CD14-positive monocyte (primary cell): ENCODE results near the gene CHML. TPM values are rescaled to one million over a fixed set of nuclear protein-coding genes. Genes with fewer than 3 reads are reported as not detected.

Experiments used
- DNase-seq, 3 donors: peaks; one replicate each; pipeline ENCODE4 v3.0.0-alpha.2; 2011 to 2022
- H2AFZ ChIP-seq: 2 replicates; pipeline ENCODE4 v1.6.0; 2012; ENCODE audit warnings: mild to moderate bottlenecking, low read depth, low read length, inconsistent platforms; ENCODE audit not compliant: insufficient read depth, poor library complexity, severe bottlenecking
- H3K27ac ChIP-seq, 2 donors: 1 replicate in 1 of 2; 2 replicates in 1 of 2; pipeline ENCODE4 v1.5.1; 2012 to 2013; ENCODE audit warnings: low read length in 2 of 2, control low read depth in 1 of 2, inconsistent platforms in 1 of 2, low read depth in 1 of 2, mild to moderate bottlenecking in 1 of 2
- H3K27me3 ChIP-seq, 2 donors: one replicate each; pipeline versions ENCODE4 v1.6.0 to v1.6.1; 2011 to 2013; ENCODE audit warnings: low read length in 2 of 2; ENCODE audit not compliant: control insufficient read depth in 2 of 2, insufficient read depth in 2 of 2
- H3K36me3 ChIP-seq, 2 donors: replicated peaks in 1 of 2; 1 replicate in 1 of 2; 2 replicates in 1 of 2; pipeline versions ENCODE4 v1.5.1 to v1.6.1; 2012 to 2013; ENCODE audit warnings: low read length in 2 of 2, control low read depth in 1 of 2, inconsistent platforms in 1 of 2, mild to moderate bottlenecking in 1 of 2; ENCODE audit not compliant: insufficient read depth in 2 of 2, control insufficient read depth in 1 of 2
- H3K4me1 ChIP-seq, 2 donors: 1 replicate in 1 of 2; 2 replicates in 1 of 2; pipeline versions ENCODE4 v1.5.1 to v1.6.1; 2012 to 2013; ENCODE audit warnings: low read length in 2 of 2, control low read depth in 1 of 2, inconsistent platforms in 1 of 2, mild to moderate bottlenecking in 1 of 2, moderate library complexity in 1 of 2; ENCODE audit not compliant: insufficient read depth in 2 of 2, control insufficient read depth in 1 of 2
- H3K4me2 ChIP-seq: replicated peaks from 2 replicates; pipeline ENCODE3; 2012; ENCODE audit warnings: low read length, moderate library complexity, mild to moderate bottlenecking; ENCODE audit not compliant: poor library complexity, severe bottlenecking; ENCODE audit errors: extremely low read depth
- H3K4me3 ChIP-seq, 3 experiments: fragments of 200-600 bp in 1 of 3; sonication (generic) in 1 of 3; replicated peaks in 1 of 3; 1 replicate in 2 of 3; 2 replicates in 1 of 3; pipeline ENCODE4 v1.5.1; 2011 to 2013; ENCODE audit warnings: low read length in 3 of 3, mild to moderate bottlenecking in 3 of 3, control low read depth in 2 of 3, low read depth in 2 of 3, inconsistent platforms in 1 of 3, moderate library complexity in 1 of 3
- H3K79me2 ChIP-seq: 2 replicates; pipeline ENCODE4 v1.6.0; 2012; ENCODE audit warnings: mild to moderate bottlenecking, control low read depth, inconsistent platforms, low read length, moderate library complexity; ENCODE audit not compliant: insufficient read depth
- H3K9ac ChIP-seq: 2 replicates; pipeline ENCODE4 v1.6.0; 2017; ENCODE audit warnings: low read length, mild to moderate bottlenecking; ENCODE audit not compliant: insufficient read depth, poor library complexity, severe bottlenecking
- H3K9me3 ChIP-seq, 2 donors: replicated peaks in 1 of 2; 1 replicate in 1 of 2; 2 replicates in 1 of 2; pipeline versions ENCODE4 v1.5.1 to v1.6.1; 2012 to 2013; ENCODE audit warnings: low read length in 2 of 2, control low read depth in 1 of 2; ENCODE audit not compliant: control insufficient read depth in 1 of 2, insufficient read depth in 1 of 2
- H4K20me1 ChIP-seq: 2 replicates; pipeline ENCODE4 v1.6.0; 2012; ENCODE audit warnings: mild to moderate bottlenecking, low read length, control low read depth, moderate library complexity; ENCODE audit not compliant: insufficient read depth
- H3K27ac Mint-ChIP-seq, 7 donors: one replicate each; pipeline ENCODE4 v1.8.0; 2020; ENCODE audit warnings: mild to moderate bottlenecking in 7 of 7, mixed read lengths in 7 of 7, moderate library complexity in 6 of 7, inconsistent platforms in 2 of 7
- H3K27me3 Mint-ChIP-seq, 3 donors: one replicate each; pipeline ENCODE4 v1.8.0; 2021 to 2022; ENCODE audit warnings: low read depth in 3 of 3, mild to moderate bottlenecking in 3 of 3, mixed read lengths in 3 of 3, moderate library complexity in 3 of 3, inconsistent platforms in 1 of 3
- H3K36me3 Mint-ChIP-seq, 2 donors: one replicate each; pipeline ENCODE4 v1.8.0; 2020; ENCODE audit warnings: mixed read lengths in 2 of 2, inconsistent platforms in 1 of 2, mild to moderate bottlenecking in 1 of 2
- H3K4me1 Mint-ChIP-seq: one replicate; pipeline ENCODE4 v1.8.0; 2020; ENCODE audit warnings: mild to moderate bottlenecking, mixed read lengths
- H3K4me3 Mint-ChIP-seq, 2 donors: one replicate each; pipeline ENCODE4 v1.8.0; 2020; ENCODE audit warnings: mild to moderate bottlenecking in 2 of 2, mixed read lengths in 2 of 2, moderate library complexity in 1 of 2
- H3K9me3 Mint-ChIP-seq, 7 donors: one replicate each; pipeline ENCODE4 v1.8.0; 2020 to 2022; ENCODE audit warnings: mixed read lengths in 7 of 7, mild to moderate bottlenecking in 6 of 7, moderate library complexity in 6 of 7, inconsistent platforms in 2 of 7
- WGBS: methylation state at CpG from one replicate; pipeline ENCODE4 v1.1.5; 2013; ENCODE audit warnings: missing lambda C conversion rate; ENCODE audit not compliant: insufficient coverage; 5-methylcytosine and 5-hydroxymethylcytosine counted together
- intact Hi-C, 2 donors: fragments of 100-400 bp; cut with micrococcal nuclease; formaldehyde crosslinking; loops; one replicate each; pipeline versions ENCODE4 v1.15.0 to v1.15.1; 2023
- polyA plus RNA-seq, 3 donors: library from polyadenylated mRNA; depleted of rRNA in 1 of 3; unstranded in 2 of 3; stranded (reverse) in 1 of 3; fragments of 300-500 nt in 2 of 3; fragments of >200 nt in 1 of 3; fragmentation: Illumina TruSeq in 2 of 3; gene quantifications; 1 replicate in 2 of 3; 2 replicates in 1 of 3; pipeline ENCODE4 v1.2.3, GENCODE V29; 2012 to 2021
- TF ChIP-seq, protein P1 (sequence below): fragments of 200-600 bp; IDR thresholded peaks from one replicate; pipeline ENCODE4 v1.8.0; 2022; ENCODE audit warnings: antibody characterized with exemption, mild to moderate bottlenecking

The CHML gene
- polyA plus RNA-seq, 3 donors, result 3.4 to 6.6 (median 3.4) TPM

DNA sequence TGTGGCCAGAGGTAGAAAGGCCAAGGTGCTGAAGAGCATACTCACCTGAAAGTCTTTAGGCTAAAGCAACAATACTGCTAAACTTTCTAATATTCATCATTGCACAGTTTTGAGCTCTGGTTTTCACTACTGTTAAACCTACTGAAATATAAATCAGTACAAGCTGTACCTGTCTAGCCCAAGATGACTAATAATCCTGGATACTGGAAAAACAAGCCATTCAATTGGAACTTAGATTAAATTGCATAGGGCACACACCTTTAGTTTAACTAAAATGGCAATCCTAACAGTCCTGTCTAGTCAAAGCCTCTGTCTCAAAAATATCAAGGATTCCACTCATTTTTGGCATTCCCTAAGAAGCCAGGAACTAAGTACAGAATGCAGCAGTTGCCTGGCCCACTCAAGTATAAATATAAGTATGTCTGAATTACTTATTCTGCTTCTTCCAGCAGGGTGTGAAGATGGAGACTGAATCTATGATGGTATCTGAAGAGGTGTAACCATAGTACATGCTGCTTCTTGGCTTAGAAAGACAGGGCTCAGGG, 3.1 kb downstream of the CHML start:
- peaks cover 79% of the 10 kb centered on the region for H3K79me2 ChIP-seq
- intact Hi-C loops, result loop anchor here in 1 of 2 donors (5.0 to 10.0 kb wide), 2 partner anchors 120 to 208 kb away; partner anchors contain the start of genes EXO1 and FH
- Mint-ChIP-seq H3K4me3 (no peak overlapping the region), H3K36me3 (peaks cover 21 to 22% of the 10 kb centered on the region in 2 donors), H3K27me3 (no peaks in the 10 kb centered on the region), H3K27ac (peak overlapping the region in 5 of 7 donors; percentile 20 to 77 (median 61)), H3K9me3 (peaks cover 0 to 2% (median 0%) of the 10 kb centered on the region in 7 donors), H3K4me1 (peaks cover 40% of the 10 kb centered on the region)
- no peaks in the 10 kb centered on the region for H3K9me3 ChIP-seq
- peak overlapping the region in 1 of 2 donors; percentile 56 for H3K27ac ChIP-seq
- TF ChIP-seq, protein P1, sequence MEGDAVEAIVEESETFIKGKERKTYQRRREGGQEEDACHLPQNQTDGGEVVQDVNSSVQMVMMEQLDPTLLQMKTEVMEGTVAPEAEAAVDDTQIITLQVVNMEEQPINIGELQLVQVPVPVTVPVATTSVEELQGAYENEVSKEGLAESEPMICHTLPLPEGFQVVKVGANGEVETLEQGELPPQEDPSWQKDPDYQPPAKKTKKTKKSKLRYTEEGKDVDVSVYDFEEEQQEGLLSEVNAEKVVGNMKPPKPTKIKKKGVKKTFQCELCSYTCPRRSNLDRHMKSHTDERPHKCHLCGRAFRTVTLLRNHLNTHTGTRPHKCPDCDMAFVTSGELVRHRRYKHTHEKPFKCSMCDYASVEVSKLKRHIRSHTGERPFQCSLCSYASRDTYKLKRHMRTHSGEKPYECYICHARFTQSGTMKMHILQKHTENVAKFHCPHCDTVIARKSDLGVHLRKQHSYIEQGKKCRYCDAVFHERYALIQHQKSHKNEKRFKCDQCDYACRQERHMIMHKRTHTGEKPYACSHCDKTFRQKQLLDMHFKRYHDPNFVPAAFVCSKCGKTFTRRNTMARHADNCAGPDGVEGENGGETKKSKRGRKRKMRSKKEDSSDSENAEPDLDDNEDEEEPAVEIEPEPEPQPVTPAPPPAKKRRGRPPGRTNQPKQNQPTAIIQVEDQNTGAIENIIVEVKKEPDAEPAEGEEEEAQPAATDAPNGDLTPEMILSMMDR, result no peak
- peaks cover 7% of the 10 kb centered on the region for H4K20me1 ChIP-seq
- peaks cover 34 to 49% of the 10 kb centered on the region in 2 donors for H3K4me1 ChIP-seq
- H2AFZ ChIP-seq, result no peak overlapping the region
- H3K36me3 ChIP-seq, result peaks cover 6 to 33% of the 10 kb centered on the region in 2 donors
- no peak for DNase-seq
- H3K9ac ChIP-seq, result no peak overlapping the region
- peak overlapping the region; percentile 88 for H3K4me2 ChIP-seq
- H3K4me3 ChIP-seq, result peak overlapping the region in 1 of 3 experiments; percentile 92
- no peaks in the 10 kb centered on the region for H3K27me3 ChIP-seq

- no peaks in the 10 kb centered on the region for H3K27me3 Mint-ChIP-seq
- Histone ChIP-seq H3K79me2 (peaks cover 86% of the 10 kb centered on the region), H3K4me1 (peaks cover 34 to 49% of the 10 kb centered on the region in 2 donors), H3K9ac (no peak overlapping the region), H4K20me1 (peaks cover 7% of the 10 kb centered on the region), H3K4me3 (no peak overlapping the region), H3K27ac (no peak overlapping the region), H3K36me3 (peaks cover 6 to 40% of the 10 kb centered on the region in 2 donors), H2AFZ (no peak overlapping the region), H3K4me2 (peak overlapping the region; percentile 28), H3K9me3 (no peaks in the 10 kb centered on the region), H3K27me3 (no peaks in the 10 kb centered on the region)
- intact Hi-C loops, result loop anchor here in 1 of 2 donors (5.0 to 10.0 kb wide), 2 partner anchors 119 to 209 kb away; partner anchors contain the start of genes EXO1 and FH
- H3K4me3 Mint-ChIP-seq, result no peak overlapping the region
- no peak for DNase-seq
- peaks cover 25 to 28% of the 10 kb centered on the region in 2 donors for H3K36me3 Mint-ChIP-seq
- WGBS, result 100% methylated on average over 1 of the region's 1 CpG
- no peaks in the 10 kb centered on the region for H3K9me3 Mint-ChIP-seq
- TF ChIP-seq, protein P1, result no peak
- H3K4me1 Mint-ChIP-seq, result peaks cover 39% of the 10 kb centered on the region
- no peak overlapping the region for H3K27ac Mint-ChIP-seq
Observed at GRCh38 chr1:241636291-241636690, 3.9 kb downstream of the CHML start.
